HG02981 (cell line): ENCODE measurements around the gene RXRA.

ENCODE experiments used
- ATAC-seq: cut with Tn5 transposase; IDR thresholded peaks from one replicate; pipeline ENCODE4 v1.9.1; 2021; ENCODE audit warnings: mild to moderate bottlenecking, moderate library complexity; ENCODE audit not compliant: unreplicated experiment

The RXRA gene

DNA sequence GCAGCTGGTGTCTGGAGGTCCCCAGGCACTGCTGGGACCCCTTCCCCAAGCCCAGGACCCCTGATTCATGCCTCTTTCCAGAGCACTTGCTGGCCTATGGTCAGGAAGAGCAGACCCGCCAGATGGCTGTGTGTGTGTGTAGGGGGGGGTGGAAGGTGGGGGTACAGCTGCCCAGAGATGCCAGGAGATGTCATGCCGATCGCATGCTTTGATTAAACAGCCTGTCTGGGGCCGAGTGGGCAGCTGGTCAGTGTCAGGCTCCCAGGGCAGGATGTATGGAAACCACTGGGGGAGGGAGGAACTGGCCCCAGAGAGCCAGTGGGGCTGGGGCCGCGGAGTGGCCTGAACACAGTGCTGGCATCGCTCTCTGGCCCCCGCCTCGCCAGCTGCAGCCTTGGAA is 23.7 kb downstream of the RXRA start:
- ATAC-seq = no peak

DNA sequence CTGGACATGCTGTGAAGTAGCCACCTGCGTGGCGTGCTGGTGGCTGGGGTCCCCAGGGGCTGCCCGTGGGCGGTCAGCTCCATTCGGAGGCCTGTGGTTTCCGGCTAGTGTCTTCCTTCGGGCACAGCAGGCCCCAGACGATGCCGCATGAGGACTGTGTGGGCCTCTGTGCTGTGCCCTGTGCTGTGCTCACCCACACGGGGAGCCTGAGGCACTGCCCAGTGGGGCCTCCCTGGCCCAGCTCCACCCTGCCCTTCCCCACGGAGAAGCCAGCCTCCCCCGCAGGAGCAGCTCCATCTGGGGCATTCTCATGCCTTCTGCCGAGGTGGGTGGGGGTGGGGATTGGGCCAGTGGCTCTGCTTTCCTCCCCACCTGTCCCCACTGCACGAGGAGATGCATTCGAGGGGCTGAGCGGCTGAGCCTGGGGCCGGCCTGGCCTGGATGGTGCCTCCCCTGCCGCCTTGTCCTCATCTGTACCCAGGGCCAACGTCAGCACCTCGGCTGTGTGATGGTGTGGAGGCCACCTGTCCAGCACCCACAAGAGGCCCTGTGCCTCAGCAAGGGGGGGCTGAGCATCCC is 24.2 kb downstream of the RXRA start:
- ATAC-seq = no peak

DNA sequence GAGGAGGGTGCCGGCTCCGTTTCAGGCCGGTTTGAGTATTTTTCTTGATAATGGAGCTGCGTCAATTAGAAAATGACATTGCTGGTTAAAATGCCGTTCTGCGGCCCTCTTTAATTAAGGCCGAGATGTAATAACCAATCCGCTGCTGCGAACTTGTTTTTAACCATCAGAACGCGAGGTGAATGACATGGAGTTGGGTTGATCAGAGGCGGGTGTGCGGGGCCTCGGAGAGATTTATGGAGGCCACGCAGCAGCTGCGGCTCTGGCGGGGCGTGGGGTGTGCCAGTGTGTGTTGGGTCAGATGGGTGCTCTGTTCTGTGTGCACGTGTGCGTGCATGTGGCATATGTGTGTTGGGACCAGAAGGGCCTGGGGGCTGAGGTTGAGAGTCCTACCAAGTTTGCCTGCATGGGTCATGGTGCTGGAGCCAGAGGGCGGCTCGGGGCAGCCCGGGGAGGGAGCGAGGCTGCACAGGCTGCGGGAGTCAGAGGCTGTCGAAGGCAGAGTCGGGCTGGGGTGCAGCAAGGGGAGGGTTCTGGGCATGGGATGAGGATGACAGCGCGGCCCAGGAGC is 25.4 kb downstream of the RXRA start:
- no peak for ATAC-seq

DNA sequence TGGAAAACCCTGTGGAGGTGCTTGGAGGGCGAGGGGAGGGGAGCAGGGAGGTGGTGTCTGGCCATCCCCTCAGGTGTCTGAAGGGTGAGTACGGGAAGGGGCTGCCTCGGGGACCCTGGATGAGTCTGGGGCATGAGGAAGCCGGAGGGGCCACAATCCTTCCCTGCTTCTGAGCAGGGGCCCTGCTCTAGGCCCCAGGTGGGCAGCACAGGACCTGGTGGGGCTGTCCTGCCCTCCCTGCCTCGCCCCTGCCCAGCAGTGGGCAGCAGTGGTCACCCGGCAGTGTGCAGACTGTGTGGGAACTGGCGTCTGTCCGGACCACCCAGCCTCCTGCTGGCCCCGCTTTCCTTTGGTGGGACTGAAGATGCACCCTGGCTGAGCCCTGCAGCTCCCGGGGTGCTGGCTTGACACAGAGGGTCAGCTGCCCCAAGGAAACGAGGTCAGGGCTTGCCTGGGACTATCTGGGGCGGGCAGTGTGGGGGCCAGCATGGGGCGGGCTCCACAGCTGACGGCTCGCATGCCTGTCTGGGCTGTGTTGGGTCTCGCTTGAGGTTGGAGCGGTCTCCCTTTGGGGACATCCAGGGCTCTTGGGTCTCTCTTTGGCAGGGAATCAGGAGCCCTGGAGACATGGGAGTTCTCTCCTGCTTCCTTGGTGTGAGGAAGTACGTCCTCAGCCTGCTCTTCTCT is 26.1 kb downstream of the RXRA start:
- no peak for ATAC-seq

DNA sequence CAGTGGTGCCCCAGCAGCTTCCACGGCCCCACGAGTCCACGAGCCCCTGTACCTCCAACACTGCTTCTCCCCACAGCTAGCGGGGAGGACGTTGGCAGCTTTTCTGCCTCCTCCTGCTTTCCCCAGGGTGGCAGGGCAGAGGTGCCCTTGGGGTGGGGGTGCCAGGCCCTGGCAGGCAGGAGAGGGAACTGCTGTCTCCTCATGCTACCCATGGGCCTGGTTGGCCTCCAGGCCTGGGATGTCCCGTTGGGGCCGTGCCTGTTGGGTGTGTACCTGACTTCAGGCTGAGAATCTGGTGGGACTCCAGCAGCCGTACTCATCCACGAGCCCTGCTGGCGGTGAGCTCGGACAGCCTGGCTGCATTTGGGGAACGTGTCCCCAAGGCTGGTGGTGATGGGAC is 27.3 kb downstream of the RXRA start:
- ATAC-seq = no peak

DNA sequence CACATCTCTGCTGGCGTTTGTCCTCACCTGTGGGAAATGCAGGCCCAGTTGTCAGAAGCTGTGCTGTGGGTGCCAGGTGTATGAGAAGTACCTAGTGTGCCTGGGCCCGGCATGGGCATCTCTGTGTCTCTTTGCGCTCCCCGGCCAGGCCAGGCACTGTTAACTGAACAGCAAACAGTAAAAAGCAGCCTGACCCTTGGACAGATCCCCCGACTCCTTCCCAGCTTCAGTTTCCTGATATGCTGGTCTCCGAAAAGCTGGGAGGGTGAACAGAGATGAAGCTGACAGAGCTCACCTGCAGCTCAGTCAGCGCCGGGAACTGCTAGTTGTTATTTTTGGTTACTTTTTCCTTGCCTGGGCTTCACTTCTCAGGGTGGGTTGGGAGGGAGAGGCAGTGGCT is 28.9 kb downstream of the RXRA start:
- ATAC-seq = no peak

DNA sequence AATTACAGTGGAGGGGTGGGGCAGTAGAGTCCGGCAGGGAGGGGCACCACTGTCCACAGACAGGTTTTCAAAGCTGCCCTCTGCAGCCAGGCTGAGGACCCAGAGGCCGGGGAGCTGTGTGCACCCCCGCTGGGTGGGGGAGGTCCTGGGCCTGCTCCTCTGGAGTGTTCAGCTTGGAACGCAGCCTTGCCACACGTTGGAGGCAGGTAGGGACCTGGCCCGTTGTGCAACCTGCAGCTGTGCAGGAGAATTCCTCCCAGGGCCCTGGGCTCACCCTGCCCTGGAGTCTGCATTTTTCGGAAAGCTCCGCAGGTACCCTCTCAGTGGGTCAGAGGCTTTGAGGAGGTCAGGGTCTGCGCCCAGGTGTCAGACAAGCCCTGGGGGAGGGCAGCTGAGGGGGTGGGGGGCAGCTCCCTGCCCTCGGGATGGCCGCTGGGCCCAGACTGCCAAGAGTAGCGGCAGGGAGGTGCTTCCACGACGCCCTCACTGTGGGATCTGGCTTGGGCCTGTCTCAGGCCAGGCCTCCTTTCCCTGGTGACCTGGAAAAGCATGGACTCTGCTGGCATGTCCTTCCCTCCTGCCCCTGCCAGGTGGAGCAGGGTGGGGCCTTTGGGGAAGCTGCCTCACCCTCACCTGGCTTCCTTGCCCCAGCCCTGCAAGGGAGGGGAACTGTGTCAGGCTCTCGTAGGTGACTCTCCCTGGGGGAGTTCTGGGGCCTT is 29.5 kb downstream of the RXRA start:
- no peak for ATAC-seq

DNA sequence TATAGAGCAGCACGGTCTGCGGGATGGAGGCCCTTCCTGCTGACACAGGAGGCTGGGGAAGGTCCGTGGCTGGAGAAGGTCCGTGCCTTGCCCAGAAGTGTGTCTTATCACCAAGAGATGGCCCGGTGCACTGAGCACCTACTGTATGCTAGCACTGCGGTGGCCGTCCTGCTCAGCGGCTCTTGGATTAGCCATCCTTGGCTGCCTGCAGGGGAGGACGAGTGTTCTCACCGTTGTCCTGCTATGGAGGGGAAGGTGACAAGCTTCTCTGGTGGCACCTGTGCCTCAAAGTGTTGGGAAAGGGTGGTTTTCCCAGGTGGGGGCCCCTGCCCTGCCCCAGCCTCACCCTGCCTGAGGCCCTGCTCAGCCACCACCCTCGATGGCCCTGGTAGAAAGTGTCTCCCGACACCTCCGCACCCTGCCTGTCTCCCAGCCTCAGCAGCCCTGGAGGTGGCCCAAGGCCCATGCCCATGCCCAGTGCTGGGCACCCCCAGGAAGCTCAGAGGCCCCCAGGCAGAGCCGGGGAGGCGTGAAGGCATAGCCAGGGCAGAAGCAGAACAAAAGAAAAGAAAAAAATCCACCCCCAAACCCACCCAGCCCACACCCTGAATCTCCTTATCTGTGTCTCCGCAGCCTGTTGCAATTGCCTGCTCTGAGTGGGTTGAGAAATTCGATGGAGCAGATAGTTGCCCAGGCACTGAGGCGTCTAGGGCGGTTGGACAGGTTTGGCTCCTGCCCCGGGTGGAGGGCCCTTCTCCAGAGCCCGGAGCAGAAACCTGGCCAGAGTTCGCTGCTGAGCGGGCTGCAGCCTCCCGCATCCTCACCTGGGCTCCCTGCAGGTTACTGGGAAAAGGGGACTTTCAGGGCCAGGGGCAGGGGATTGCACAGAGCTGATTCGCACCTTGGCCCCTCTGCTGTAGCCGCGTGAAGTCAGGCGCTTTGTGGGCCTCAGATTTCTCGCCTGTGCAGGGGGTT is 30.5 kb downstream of the RXRA start:
- ATAC-seq = no peak

DNA sequence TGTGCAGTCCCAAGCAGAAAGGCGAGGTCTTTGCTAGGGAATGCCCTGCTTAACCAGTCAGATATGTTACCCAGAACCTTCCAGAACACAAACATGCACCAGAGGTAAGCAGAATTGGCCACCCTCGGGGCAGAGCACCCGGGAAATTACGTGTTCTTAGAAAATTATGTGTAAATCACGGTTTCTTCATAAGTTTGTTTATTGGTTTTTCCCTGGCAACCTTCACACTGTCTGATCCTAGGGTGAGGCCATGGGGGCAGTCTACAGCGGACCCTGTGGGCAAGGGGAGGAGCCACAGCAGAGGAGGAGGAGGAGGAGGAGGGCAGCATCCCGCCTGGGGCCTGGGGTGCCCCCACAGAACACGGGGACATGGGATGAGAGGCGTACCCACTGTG is 31.4 kb downstream of the RXRA start:
- ATAC-seq = no peak

DNA sequence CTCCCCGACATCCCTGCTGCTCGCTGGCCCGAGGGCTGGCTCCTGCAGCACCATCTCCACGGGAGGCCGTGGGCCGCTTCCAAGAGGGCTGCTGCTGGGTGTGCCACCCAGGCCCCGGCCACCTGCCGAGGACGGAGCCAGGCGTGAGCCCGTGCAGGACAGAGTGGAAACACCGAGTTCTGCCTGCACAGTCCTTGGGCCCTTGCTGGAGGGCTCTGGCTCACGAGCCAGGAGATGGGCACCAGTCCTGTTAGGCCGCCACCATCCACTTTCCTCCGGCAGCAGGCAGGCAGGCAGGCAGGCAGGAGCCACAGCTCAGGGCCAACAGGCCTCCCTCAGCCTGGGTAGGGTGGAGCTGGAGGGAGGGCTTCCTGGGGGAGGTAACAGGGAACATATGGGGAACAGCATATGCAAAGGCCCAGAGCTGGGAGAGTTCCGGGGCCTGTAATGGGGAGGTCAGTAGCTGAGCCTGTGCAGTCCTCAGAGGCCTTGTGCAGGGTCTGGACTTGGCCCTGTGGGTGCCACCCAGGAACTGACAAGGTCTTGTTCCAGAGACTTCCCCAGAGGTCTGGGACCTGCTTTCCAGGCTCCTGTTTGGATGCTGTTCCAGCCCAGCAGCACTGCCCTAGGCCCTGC is 31.9 kb downstream of the RXRA start:
- ATAC-seq = no peak

DNA sequence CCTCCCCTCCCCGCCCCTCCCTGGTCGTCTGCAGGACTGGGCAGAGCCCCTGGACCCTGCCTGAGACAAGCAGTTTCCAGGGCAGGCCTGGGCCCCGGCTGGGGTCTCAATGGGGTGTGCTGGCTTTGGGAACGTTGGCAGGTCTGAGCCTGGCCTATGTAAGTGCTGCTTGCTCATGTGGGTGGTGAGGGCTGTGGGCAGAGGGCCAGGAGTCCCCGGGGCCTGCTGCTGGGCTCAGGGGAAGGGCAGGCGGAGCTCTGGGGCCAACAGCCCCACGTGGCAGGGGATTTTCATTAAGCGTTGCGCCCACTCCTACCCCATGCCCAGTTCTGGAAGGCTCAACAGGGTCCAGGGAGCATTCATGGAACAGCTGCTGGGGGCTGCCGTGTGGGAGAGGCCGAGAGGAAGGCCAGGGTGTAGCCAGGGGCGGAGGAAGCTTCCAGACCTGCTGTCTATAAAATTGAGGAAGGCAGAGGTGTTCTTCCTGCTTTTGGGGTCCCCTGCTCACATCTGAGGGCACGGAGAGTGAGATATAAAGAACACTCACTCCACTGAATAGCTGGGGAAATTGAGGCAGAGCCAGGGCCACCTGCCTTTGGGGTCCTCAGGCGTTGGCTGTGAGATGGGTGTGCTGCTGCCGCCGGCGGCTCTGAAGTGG is 32.5 kb downstream of the RXRA start:
- no peak for ATAC-seq

DNA sequence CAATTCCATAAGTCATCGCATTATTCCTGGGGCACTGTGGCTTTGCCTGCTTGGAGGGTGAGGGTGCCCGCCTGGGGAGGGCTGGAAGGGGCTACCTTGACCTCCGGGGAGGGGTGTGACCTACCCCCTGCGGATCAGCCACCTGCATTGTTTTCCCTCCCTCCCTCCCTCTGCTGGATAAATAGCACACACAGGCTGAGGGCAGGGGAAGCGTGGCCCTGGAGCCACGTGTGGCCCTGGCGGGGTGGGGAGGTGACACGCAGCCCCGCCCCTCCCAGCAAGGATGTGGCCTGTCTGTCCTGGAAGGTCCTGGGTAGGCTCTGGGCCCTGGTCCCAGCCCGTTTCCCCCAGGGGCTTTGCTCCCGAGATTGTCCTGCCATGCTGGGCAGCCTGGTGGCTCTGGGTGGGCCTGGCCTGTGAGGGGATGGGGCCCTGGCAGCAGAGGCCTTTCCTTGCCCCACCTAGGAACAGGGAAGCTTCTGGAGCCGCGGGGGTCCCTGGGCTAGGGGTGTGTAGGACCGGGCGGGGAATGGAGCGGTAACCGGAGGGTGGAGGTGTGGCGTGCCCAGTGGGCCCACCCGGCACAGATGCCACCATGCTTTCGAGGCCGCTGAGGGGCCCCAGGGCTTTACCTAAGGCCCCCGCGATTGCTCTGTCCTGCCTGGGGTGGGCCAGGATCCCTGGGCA is 33.4 kb downstream of the RXRA start:
- ATAC-seq = no peak

DNA sequence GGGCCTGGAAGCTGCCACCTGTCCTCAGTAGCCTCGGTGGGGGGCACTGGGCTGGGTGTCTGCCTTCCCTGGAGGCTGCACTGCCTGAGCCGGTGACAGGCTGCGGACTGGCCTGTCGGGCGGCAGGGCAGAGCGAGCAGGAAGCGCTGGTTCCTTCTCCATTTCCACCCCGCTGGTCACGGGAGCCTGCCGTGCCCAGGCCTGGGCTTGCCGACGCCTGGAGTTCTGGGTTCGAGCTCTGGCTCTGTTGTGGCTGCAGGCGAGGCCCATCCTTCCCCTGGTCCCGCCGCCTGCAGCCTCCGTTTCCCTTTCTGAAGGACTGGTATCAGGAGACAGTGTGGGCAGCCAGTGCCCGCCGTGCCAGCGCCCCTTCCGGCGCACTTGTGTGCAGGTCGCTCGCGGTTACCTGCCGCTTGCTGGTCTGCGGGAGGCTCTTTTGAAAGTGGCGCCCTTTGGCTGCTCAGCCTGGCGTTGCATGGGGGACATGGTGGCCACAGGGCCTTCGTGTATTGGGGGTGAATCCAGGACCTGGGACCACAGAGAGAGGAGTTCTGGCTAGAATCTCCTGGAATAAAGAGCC is 34.0 kb downstream of the RXRA start:
- no peak for ATAC-seq

DNA sequence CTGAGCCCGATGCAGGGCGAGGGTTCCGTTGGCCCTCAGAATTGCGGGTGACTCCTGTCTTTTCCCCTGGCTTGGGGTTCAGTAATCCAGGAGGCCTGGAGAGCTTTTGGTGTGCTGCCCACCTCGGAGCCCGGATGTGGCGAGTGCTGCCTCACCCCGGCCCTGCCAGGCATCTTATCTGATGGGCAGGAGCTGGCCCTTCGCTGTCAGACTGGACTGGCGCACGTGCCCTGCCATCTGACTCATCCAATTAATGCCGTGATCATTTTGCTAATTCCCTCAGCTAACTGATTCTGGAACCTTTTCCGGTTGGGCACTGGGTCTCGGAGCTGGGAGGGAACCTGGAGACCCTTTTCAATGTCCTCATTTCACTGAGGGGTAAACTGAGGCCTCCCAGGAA is 34.6 kb downstream of the RXRA start:
- no peak for ATAC-seq

DNA sequence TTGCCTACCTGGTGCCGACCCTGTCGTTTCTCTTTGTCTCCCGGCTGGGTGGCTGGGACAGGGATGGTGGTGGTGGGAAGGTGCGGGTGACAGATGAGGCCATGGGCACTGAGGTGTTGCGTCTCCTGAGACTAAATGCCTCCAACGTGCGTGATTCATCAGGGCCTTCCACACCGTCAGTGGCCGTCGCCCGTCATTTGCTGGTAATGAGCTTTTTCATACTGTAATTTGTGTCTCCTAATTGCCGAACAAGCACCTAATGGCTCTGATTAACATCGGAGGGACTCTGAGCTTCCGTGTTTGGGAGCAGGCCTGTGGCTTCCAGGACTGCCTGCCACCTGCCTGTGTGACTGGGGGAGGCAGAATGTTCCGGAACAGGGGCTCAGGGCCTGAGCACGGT is 35.2 kb downstream of the RXRA start:
- no peak for ATAC-seq

DNA sequence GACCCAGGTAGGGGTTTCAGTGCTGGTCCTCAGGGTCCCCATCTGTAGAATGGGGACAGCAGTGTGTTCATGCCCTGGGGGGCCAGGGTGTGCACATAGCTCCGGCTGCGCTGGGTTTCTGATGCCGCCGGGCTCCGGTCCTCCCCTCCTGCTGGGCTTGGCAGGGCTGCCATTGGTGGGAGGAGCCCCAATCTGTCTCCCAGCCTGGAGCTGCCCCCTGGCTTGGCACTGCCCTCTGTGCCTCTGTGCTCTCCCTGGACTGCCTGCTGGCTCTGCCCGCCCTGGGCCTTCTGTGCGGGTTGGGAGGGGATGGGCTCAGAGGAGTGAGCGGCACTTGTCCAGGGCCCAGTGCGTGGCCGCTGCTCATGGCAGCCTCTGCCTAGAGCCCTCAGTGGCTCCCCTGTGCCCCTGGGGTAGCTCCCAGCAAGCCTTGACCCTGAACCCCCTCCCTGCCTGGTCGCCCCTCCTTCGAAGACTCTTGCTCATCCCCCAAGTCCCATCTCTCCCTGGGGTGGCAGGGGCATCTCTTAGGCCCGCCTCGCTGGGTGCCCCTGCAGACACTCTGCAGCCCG is 35.7 kb downstream of the RXRA start:
- no peak for ATAC-seq

DNA sequence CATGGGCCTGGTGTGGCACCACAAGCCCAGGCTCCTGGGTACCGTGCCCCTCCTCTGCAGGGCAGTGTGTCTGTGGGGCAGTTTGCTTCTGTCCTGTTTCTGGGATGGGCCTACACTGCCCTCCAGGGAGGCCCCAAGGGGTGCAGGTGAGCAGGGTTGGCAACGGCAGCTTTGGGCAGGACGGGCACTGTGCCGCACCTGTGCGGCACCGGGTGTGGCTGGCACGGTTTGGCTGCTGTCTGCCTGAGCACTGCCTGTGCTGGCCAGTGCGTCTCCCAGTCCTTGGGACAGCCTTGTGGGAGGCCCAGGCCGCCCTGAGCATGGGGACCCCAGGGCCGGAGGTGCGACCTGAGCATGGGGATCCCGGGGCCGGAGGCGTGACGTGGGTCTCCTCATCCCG is 37.2 kb downstream of the RXRA start:
- ATAC-seq = no peak

DNA sequence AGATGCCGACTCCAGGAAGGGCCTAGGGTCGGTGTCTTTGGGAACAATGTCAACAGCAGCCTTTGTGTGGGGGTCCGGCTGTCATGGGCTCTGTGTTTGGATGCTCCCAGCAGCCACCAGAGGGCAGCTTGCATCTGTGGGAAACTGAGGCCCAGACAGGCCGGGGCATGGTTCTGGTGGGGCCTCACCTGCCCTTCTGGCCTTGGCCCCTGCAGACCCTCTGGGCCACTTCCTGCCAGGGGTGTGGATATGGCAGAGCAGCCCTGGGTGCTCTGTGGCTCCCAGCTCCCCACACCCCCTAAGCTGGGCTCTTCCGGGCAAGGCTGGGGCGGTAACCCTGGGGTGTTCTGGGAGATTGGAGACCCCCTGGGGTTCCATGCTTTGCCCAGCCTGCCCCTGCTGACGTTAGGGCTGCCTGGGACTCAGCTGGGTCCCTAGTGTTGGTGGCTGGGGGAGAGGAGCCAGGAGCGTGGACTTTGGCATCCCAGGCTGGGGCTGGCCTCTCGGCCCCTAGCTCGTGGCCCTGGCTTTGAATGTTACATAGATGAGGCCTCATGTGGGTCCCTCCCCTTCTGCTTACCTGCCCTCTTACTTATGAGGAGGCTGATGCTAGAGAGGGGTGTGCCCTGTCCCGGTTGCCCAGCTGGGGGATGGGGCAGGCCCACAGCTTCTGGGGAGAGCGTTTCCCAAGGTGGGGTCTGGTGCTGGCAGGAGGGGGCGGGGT is 38.3 kb downstream of the RXRA start:
- ATAC-seq = no peak
